Stimulated activated naive CD8-positive, alpha-beta T cell treated with anti-CD3 and anti-CD28 coated beads, Interleukin-15, amount 100 ng/mL, for 72 hours (primary cell): ENCODE data around the gene CENPQ.
"Not testable (repeated sequence)": the region's sequence is repeated elsewhere in the genome, so short reads cannot be mapped to it uniquely, and the experiment has no call there.

ENCODE experiments used
- ATAC-seq: fragments of 150-1000 bp; cut with Tn5 transposase; 2 replicates; pipeline ENCODE4 v1.10.0; 2021; ENCODE audit warnings: mild to moderate bottlenecking, moderate library complexity
- DNase-seq, 2 donors: peaks; one replicate each; pipeline ENCODE4 v3.0.0; 2021 to 2022
- H3K27ac Mint-ChIP-seq, 2 donors: one replicate each; pipeline ENCODE4 v1.8.0; 2022; ENCODE audit warnings: mild to moderate bottlenecking in 2 of 2, mixed read lengths in 2 of 2, moderate library complexity in 2 of 2
- H3K27me3 Mint-ChIP-seq: one replicate; pipeline ENCODE4 v1.8.0; 2022; ENCODE audit warnings: mixed read lengths
- H3K4me1 Mint-ChIP-seq: one replicate; pipeline ENCODE4 v1.8.0; 2022; ENCODE audit warnings: mild to moderate bottlenecking, mixed read lengths
- H3K4me3 Mint-ChIP-seq, 2 donors: one replicate each; pipeline ENCODE4 v1.8.0; 2022; ENCODE audit warnings: mild to moderate bottlenecking in 2 of 2, mixed read lengths in 2 of 2, moderate library complexity in 1 of 2
- H3K9me3 Mint-ChIP-seq, 2 donors: one replicate each; pipeline ENCODE4 v1.8.0; 2022; ENCODE audit warnings: mixed read lengths in 2 of 2

Gene CENPQ

DNA sequence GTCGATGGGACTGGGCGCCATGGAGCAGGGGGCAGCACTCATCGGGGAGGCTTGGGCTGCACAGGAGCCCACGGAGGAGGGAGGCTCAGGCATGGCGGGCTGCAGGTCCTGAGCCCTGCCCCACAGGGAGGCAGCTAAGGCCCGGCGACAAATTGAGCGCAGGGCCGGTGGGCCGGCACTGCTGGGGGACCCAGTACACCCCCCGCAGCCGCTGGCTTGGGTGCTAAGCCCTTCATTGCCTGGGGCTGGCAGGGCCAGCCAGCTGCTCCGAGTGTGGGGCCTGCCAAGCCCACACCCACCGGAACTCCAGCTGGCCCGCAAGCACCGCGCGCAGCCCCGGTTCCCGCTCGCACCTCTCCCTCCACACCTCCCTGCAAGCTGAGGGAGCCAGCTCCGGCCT is 18.7 kb downstream of the CENPQ start:
- not testable (repeated sequence) for ATAC-seq, DNase-seq, H3K4me1 Mint-ChIP-seq, H3K4me3 Mint-ChIP-seq, H3K27ac Mint-ChIP-seq, H3K27me3 Mint-ChIP-seq, H3K9me3 Mint-ChIP-seq

DNA sequence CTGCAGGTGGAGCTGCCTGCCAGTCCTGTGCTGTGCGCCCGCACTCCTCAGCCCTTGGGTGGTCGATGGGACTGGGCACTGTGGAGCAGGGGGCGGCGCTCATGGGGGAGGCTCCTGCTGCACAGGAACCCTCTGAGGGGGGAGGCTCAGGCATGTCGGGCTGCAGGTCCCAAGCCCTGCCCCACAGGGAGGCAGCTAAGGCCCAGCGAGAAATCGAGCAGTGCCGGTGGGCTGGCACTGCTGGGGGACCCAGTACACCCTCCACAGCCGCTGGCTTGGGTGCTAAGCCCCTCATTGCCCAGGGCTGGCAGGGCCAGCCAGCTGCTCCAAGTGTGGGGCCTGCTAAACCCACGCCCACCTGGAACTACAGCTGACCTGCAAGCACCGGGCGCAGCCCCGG is 20.2 kb downstream of the CENPQ start:
- not testable (repeated sequence) for H3K4me3 Mint-ChIP-seq, DNase-seq, H3K27ac Mint-ChIP-seq

DNA sequence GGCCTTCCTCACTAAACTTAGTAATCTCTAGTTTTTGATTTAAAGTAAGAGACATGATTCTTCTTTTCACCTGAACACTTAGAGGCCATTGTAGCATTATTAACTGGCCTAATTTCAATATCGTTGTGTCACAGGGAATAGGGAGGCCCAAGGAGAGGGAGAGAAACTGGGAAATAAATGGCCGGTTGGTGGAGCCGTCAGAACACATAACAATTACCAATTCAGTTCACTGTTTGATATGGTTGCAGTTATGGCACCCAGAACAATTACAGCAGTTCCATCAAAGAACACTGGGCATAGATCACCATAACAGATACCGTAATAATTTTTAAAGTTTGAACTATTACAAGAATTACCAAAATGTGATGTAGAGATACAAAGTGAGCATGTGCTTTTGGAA is 27.5 kb downstream of the CENPQ start:
- Mint-ChIP-seq H3K27ac (no peak overlapping the region), H3K9me3 (no peaks in the 10 kb centered on the region), H3K4me3 (no peak overlapping the region), H3K4me1 (no peaks in the 10 kb centered on the region), H3K27me3 (no peaks in the 10 kb centered on the region)
- no peak for DNase-seq
- no peak for ATAC-seq

More for the DNA sequence above, 20.2 kb downstream of the CENPQ start:
- not testable (repeated sequence) for ATAC-seq, H3K4me1 Mint-ChIP-seq, H3K27me3 Mint-ChIP-seq, H3K9me3 Mint-ChIP-seq

DNA sequence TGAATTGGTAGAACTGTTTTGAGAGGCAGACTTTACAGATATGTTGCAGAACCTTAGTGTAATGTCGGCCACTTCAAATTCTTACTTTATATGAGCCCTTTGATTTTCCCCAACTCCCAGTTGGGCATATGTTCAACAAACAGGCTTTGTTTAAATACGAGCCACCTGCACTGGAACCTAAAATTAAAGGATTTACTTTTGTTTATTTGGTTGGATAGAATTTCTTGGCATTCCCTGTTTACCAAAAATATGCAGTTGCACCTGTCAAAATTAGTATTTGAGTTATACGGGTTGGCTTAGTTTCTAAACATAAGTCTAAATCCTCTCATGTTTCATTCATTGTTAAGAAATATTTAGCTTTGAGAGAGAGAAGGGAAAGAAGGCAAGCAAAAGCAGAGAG is 34.1 kb downstream of the CENPQ start:
- H3K27ac Mint-ChIP-seq: no peak overlapping the region
- DNase-seq: no peak
- H3K4me3 Mint-ChIP-seq: no peak overlapping the region
- peaks cover 8% of the 10 kb centered on the region for H3K27me3 Mint-ChIP-seq
- H3K9me3 Mint-ChIP-seq: no peaks in the 10 kb centered on the region
- ATAC-seq: no peak
- H3K4me1 Mint-ChIP-seq: no peaks in the 10 kb centered on the region

DNA sequence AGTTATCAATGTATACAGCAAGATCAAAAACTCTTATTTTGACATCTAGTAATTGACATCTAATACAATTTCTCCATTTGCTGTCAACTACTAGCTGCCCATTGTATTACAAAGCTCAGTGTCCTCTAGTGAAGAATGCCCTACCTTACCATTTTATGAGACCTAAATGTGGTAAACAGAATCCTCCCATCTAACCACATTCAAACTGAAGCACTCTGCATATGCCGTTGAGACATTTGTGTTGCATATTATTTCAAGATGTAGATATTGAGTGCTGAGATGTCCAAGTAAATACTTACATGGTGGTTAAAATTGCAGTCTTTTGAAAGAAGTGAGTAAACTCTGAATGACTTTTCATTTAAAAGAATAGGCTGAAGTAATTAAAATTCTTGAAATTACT is 36.0 kb downstream of the CENPQ start:
- DNase-seq: no peak
- ATAC-seq: no peak
- peaks cover 8% of the 10 kb centered on the region for H3K27me3 Mint-ChIP-seq
- no peaks in the 10 kb centered on the region for H3K4me1 Mint-ChIP-seq
- H3K27ac Mint-ChIP-seq: no peak overlapping the region
- no peak overlapping the region for H3K4me3 Mint-ChIP-seq
- no peaks in the 10 kb centered on the region for H3K9me3 Mint-ChIP-seq

DNA sequence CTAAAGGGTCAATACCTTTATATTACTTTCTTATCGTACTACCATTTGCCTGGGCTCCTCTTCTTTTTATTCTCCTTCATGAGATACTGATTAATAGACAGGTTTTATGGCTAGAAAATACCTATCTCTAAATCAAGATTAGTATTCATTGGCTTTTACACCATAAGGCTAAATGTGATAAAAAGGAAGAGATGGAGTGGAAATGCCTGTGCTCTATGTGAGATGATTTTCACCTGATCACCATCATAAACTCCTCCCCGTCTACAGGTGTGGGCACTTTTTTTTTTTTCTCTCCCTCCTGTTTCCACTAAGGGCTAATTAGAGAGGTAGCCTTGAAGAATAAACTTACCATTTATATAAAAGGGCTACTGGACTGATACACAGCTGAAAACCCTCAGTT is 36.5 kb downstream of the CENPQ start, which contains the start of gene GLYATL3:
TSS of gene GLYATL3 (plus strand) at position 301 of the 400 bp plus-strand sequence. CDS start 12,068 bp downstream, outside the sequence.
- peaks cover 8% of the 10 kb centered on the region for H3K27me3 Mint-ChIP-seq
- no peaks in the 10 kb centered on the region for H3K9me3 Mint-ChIP-seq
- H3K4me1 Mint-ChIP-seq: no peaks in the 10 kb centered on the region
- H3K4me3 Mint-ChIP-seq: no peak within 1 kb of the TSS
- DNase-seq: no peak
- no peak within 1 kb of the TSS for H3K27ac Mint-ChIP-seq
- no peak for ATAC-seq

DNA sequence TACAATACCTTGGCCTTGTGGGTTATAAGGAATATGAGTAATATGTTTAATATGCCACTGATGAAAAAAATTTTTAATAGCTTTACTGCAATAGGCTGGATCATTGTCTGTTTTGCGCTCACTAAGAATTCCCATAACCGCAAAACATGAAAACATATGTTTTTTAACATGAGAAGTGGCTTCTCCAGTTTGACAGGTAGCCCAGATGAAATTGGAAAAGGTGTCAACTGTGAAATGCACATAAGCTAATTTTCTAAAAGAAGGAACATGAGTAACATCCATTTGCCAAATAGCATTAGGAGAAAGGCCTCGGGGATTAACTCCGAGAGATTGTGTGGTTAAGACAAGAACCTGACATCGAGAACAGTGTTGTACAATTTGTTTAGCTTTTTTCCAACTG is 41.5 kb downstream of the CENPQ start:
- Mint-ChIP-seq H3K9me3 (no peaks in the 10 kb centered on the region), H3K27me3 (peaks cover 24% of the 10 kb centered on the region), H3K4me3 (no peak overlapping the region), H3K27ac (no peak overlapping the region), H3K4me1 (no peaks in the 10 kb centered on the region)
- DNase-seq (no peak), ATAC-seq (no peak)

DNA sequence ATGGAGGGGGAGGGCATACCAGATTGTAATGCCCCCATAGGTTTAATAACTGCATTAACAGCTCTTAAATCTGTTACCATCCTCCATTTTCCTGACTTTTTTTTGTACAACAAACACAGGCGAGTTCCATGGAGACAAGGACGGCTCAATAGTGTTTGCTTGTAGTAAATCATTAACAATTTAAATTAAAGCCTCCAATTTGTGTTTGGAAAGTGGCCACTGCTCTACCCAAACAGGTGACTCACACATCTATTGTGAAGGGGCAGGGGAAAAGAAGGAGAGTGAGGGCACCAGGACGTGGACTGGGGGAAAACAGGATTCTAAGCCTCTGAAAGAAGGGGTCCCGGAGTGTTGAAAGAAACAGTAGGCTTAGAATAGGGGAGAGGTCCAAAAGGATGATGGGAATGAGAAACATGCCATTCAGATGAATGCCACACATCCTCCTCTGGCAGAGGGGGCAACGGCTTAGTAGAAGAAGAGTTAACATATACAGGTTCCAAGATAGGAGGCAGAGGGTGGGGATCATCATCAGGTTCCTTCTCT is 43.5 kb downstream of the CENPQ start:
- H3K27me3 Mint-ChIP-seq: peaks cover 16% of the 10 kb centered on the region
- H3K4me3 Mint-ChIP-seq: no peak overlapping the region
- no peaks in the 10 kb centered on the region for H3K4me1 Mint-ChIP-seq
- DNase-seq (no peak), ATAC-seq (no peak)
- no peaks in the 10 kb centered on the region for H3K9me3 Mint-ChIP-seq
- peak overlapping the region in 1 of 2 donors; percentile 43 for H3K27ac Mint-ChIP-seq

DNA sequence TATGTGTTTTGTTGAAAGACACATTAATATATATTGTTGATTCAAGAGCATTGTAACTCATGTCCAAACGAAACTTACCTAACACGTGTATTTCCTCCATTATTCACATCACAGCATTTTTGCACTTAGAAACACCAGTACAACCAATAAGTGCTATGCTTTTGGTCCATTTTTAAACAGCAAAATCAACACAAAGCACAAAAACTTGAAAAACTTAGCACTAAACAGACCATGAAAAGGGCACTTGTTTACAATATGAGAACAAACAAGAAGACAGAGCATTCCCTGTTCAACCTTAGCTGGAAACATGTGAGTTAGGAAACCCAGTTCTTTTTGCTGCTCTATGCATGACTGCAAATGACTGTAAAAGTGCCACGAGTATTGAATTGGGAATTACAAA is 46.2 kb downstream of the CENPQ start:
- ATAC-seq (no peak), DNase-seq (no peak)
- Mint-ChIP-seq H3K4me3 (no peak overlapping the region), H3K9me3 (no peaks in the 10 kb centered on the region), H3K27me3 (peaks cover 32% of the 10 kb centered on the region), H3K27ac (no peak overlapping the region), H3K4me1 (no peaks in the 10 kb centered on the region)

DNA sequence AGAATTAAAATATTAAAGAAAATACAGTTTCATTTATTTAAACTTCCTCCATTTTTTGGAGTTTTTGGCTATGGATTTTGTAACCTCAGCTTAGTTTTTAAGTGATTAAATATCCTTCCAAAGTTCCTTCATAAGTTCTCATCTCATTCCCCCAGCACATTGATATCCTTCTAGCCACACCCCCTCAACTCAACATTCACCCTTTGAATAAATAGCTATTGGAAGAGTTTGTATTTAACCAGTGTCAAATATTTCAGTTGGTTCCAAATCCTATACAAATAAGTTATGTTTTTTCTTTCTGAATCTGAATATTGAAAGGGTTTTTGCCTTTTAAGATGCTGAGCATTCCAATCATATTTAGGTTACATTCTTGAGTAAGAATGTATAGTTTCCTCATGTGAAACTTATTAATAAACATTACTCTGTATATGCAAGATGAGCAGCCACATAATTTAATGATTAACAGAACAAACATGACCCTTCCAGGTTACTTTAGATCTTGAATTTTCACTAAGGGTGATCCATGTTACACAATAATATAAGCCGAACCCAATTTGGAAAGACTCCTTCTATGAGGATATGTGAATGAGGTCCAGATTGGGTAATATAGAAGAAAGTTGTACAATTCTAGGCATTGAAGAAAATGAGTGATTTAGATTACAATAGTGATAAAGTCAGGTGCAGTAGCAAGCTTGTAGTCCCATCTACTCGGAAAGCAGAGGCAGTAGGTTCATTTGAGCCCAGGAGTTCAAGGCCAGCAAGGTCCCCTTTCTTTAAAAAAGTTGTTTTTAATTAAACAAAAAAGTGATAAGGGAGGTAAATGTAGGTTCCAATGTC is 50.2 kb downstream of the CENPQ start:
- Mint-ChIP-seq H3K4me3 (no peak overlapping the region), H3K4me1 (no peaks in the 10 kb centered on the region)
- DNase-seq: no peak

DNA sequence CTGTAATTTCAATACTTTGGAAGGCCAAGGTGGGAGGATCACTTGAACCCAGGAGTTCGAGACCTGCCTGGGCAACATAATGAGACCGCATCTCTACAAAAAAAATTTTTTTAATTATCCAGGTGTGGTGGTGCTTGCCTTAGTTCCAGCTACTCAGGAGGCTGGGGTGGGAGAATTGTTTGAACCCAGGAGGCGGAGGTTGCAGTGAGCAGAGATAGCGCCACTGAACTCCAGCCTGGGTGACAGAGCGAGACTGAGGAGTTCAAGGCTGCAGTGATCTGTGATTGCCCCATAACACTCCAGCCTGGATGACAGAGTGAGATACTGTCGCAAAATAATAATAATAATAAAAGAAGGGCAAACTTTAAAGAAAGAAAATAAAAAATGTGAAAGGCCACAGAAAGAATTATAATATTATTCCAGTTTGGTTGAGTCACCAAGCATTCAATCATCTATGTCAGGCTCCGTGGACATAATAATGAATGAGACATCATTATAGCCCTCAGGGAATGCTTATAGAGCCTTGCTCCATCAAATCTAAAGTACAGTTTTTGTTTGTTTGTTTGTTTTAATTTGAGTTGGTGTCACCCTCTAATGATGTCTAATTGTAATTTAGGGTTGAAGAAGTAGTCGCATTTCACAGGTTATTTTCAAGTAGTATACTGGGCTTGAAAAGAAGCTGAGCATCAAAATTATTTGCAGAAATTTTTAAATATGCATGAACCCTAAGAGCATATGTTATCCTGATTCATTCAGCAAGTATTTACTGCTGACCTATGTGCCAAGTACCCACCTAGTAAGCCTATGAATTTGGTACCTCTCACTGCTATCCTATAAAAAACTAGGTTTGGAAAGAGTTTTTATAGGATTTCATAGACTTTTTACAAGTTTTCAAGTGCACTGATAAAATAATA is 51.7 kb downstream of the CENPQ start:
- H3K27me3 Mint-ChIP-seq: peaks cover 21% of the 10 kb centered on the region
- H3K4me3 Mint-ChIP-seq: no peak overlapping the region
- H3K27ac Mint-ChIP-seq: no peak overlapping the region
- ATAC-seq: no peak
- no peaks in the 10 kb centered on the region for H3K9me3 Mint-ChIP-seq
- H3K4me1 Mint-ChIP-seq: no peaks in the 10 kb centered on the region
- no peak for DNase-seq

More for the DNA sequence above, 50.2 kb downstream of the CENPQ start:
- Mint-ChIP-seq H3K9me3 (no peaks in the 10 kb centered on the region), H3K27ac (no peak overlapping the region), H3K27me3 (peaks cover 18% of the 10 kb centered on the region)
- ATAC-seq: no peak

DNA sequence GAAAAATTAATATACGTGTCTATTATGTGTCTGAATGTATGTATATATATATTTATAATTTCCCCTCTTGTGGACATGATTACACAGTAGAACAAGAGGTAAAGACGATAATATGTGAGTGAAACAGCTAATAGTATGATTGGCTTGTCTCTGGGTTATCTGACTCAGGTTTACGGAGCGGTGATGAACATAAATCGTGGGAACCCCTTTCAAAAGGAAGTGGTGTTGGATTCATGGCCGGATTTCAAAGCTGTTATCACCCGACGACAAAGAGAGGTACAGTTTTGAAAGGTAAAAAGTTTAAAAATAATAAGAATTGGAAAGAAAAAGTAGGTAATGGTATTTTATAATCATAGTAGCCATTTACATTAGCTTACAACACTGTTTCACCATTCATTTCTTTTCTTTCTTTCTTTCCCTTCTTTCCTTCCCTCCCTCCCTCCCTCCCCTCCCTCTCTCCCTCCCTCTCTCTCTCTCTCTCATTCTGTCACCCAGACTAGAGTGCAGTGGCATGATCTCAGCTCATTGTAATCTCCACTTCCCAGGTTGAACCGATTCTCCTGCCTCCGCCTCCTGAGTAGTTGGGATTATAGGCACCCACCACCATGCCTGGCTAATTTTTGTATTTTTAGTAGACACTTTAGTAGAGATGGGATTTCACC is 52.4 kb downstream of the CENPQ start:
- peaks cover 29% of the 10 kb centered on the region for H3K27me3 Mint-ChIP-seq
- H3K27ac Mint-ChIP-seq: peak overlapping the region in 1 of 2 donors; percentile 3
- DNase-seq (no peak), ATAC-seq (no peak)
- H3K4me1 Mint-ChIP-seq: no peaks in the 10 kb centered on the region
- no peaks in the 10 kb centered on the region for H3K9me3 Mint-ChIP-seq
- H3K4me3 Mint-ChIP-seq: no peak overlapping the region

DNA sequence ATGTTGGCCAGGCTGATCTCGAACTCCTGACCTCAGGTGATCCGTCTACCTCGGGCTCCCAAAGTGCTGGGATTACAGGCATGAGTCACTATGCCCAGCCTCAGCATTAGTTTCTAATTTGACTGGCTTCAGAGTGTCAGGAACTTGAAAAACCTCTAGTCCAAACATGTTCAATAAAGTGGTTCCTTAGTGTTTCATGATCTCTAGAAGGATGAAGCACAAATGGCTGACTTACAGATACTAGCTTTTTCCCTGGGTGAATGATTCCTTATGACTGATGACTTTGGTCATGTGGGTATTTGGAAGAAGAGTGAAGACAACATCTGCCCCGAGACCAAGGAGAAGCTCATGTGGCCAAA is 53.0 kb downstream of the CENPQ start:
- Mint-ChIP-seq H3K27me3 (peaks cover 31% of the 10 kb centered on the region), H3K9me3 (no peaks in the 10 kb centered on the region), H3K4me1 (no peaks in the 10 kb centered on the region), H3K27ac (no peak overlapping the region), H3K4me3 (no peak overlapping the region)
- no peak for ATAC-seq
- DNase-seq: no peak

DNA sequence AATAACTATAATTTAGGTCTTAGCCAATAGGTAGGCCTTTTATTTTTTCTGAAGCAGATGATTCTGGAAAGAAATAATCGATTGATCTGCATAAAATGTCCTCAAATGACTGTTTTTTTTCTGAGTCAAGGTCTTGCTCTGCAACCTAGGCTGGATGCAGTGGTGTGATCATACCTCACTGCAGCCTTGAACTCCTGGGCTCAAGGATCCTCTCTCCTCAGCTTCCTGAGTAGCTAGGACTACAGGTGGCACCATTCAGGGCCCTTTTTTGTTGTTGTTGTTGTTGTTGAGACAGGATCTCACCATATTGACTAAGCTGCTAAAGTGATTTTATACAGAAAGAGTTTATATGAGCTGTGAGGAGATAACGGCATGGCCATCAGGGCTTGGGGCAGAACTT is 54.7 kb downstream of the CENPQ start:
- Mint-ChIP-seq H3K27ac (no peak overlapping the region), H3K4me1 (no peaks in the 10 kb centered on the region), H3K4me3 (no peak overlapping the region), H3K9me3 (no peaks in the 10 kb centered on the region), H3K27me3 (peaks cover 29% of the 10 kb centered on the region)
- no peak for DNase-seq
- ATAC-seq: no peak

DNA sequence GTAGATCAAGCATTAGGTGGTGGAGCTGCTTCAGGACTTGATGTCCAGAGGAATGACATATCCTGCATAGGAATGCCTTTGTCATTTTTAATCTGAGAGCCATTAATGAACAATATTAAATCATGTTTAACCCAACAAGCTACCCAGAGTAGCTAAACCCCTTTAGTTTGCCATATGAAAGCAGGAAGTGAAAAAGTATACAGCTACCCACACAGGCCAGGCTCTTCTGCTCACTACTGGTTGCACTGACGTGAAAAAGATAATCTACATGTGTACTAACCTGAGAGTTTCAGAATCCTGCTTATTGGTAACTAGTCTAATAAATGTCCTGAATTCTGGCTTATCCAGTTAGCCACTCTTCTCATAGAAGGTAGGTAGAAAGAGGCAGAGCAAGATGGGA is 56.5 kb downstream of the CENPQ start:
- H3K4me1 Mint-ChIP-seq: no peaks in the 10 kb centered on the region
- no peak for DNase-seq
- H3K4me3 Mint-ChIP-seq: no peak overlapping the region
- H3K27ac Mint-ChIP-seq: no peak overlapping the region
- H3K27me3 Mint-ChIP-seq: peaks cover 13% of the 10 kb centered on the region
- no peak for ATAC-seq
- no peaks in the 10 kb centered on the region for H3K9me3 Mint-ChIP-seq
